Measurements from ENCODE around the gene SYNGR3.
"Not testable (repeated sequence)": the region's sequence is repeated elsewhere in the genome, so short reads cannot be mapped to it uniquely, and the experiment has no call there.

The SYNGR3 gene

GRCh38 chr16:1989209-1990100, at the start of gene SYNGR3:
Gene SYNGR3 (plus strand): TSS chr16:1989970. CDS start chr16:1990103, 133 bp downstream.
- no peak for DNase-seq

- DNase-seq = no peak
These were observed 49.3 kb upstream of the SYNGR3 start for GRCh38 chr16:1940273-1941161.

GRCh38 chr16:1941162-1942046, 48.4 kb upstream of the SYNGR3 start:
- DNase-seq = no peak

GRCh38 chr16:1942047-1942809, 47.5 kb upstream of the SYNGR3 start:
- no peak for DNase-seq

GRCh38 chr16:1942810-1943726, 46.7 kb upstream of the SYNGR3 start, which contains the start of gene MSRB1:
Gene MSRB1 (minus strand): TSS chr16:1943199. CDS start chr16:1943156, 43 bp downstream.
- DNase-seq = peak; percentile 100

GRCh38 chr16:1944612-1945199, 45.1 kb upstream of the SYNGR3 start:
- DNase-seq = no peak

GRCh38 chr16:1945559-1946391, 44.0 kb upstream of the SYNGR3 start:
- DNase-seq = no peak

- no peak for DNase-seq
These were observed 43.0 kb upstream of the SYNGR3 start for GRCh38 chr16:1946495-1947368.

- no peak for DNase-seq
These were observed 42.5 kb upstream of the SYNGR3 start for GRCh38 chr16:1947369-1947670.

GRCh38 chr16:1949507-1949906, 40.3 kb upstream of the SYNGR3 start:
- DNase-seq = no peak

- no peak for DNase-seq
These were observed 39.7 kb upstream of the SYNGR3 start for GRCh38 chr16:1950047-1950446.

GRCh38 chr16:1950559-1950958, 39.2 kb upstream of the SYNGR3 start:
- no peak for DNase-seq

GRCh38 chr16:1953734-1954133, 36.0 kb upstream of the SYNGR3 start:
- DNase-seq = no peak

- not testable (repeated sequence) for DNase-seq
These were observed 32.2 kb upstream of the SYNGR3 start for GRCh38 chr16:1957434-1958142.

- DNase-seq = not testable (repeated sequence)
These were observed 31.7 kb upstream of the SYNGR3 start for GRCh38 chr16:1958143-1958491.

GRCh38 chr16:1958715-1959268, 31.0 kb upstream of the SYNGR3 start:
- DNase-seq = peak; percentile 64

GRCh38 chr16:1959269-1960039, 30.3 kb upstream of the SYNGR3 start, which contains the start of gene NDUFB10:
Gene NDUFB10 (plus strand): TSS chr16:1959538. CDS start chr16:1959625, 87 bp downstream.
- peak; percentile 98 for DNase-seq
